H1 (cell line): ENCODE measurements around the gene NCOA5. TPM values are rescaled to one million over a fixed set of nuclear protein-coding genes. Genes with fewer than 3 reads are reported as not detected.

Experiments used
- ATF2 ChIP-seq: IDR thresholded peaks from 2 replicates; pipeline ENCODE4 v1.6.1; 2012; ENCODE audit warnings: low read length, inconsistent platforms
- BCL11A ChIP-seq, 2 experiments: IDR thresholded peaks; one replicate each; pipeline ENCODE4 v1.6.1; 2011; ENCODE audit warnings: low read depth in 2 of 2, low read length in 2 of 2, mild to moderate bottlenecking in 2 of 2
- CTBP2 ChIP-seq: IDR thresholded peaks from 2 replicates; pipeline ENCODE4 v1.7.0; 2011; ENCODE audit warnings: borderline replicate concordance, mild to moderate bottlenecking, moderate library complexity, mixed read lengths, low read length; ENCODE audit not compliant: insufficient read depth, insufficient read length
- EZH2 ChIP-seq: fragments of 200-600 bp; sonication (generic); IDR thresholded peaks from 2 replicates; pipeline ENCODE4 v1.7.1; 2012; ENCODE audit warnings: low read depth, mild to moderate bottlenecking, moderate library complexity, low read length, inconsistent platforms; ENCODE audit not compliant: severe bottlenecking
- KDM1A ChIP-seq: fragments of 200-600, 300-600 bp; sonication (generic); IDR thresholded peaks from 2 replicates; pipeline ENCODE4 v1.7.1; 2016; ENCODE audit warnings: mild to moderate bottlenecking, low read length, borderline replicate concordance
- NANOG ChIP-seq: IDR thresholded peaks from 2 replicates; pipeline ENCODE4 v1.6.1; 2011; ENCODE audit warnings: low read length, low read depth, mild to moderate bottlenecking, inconsistent platforms; ENCODE audit not compliant: insufficient read depth, poor library complexity, severe bottlenecking
- SP2 ChIP-seq: IDR thresholded peaks from 2 replicates; pipeline ENCODE4 v1.6.1; 2012; ENCODE audit warnings: mild to moderate bottlenecking, low read length, inconsistent platforms
- polyA plus RNA-seq, 7 experiments: library from polyadenylated mRNA; depleted of rRNA in 3 of 7; stranded (reverse) in 5 of 7; unstranded in 2 of 7; fragments of >200 nt in 5 of 7; fragments of 200-250 nt in 2 of 7; gene quantifications; 1 replicate in 5 of 7; 2 replicates in 1 of 7; 4 replicates in 1 of 7; pipeline versions ENCODE4 v1.2.1 to v1.2.3, GENCODE V29; 2011 to 2013; ENCODE audit warnings: missing spikeins in 2 of 7, mixed read lengths in 2 of 7
- total RNA-seq: library from RNA; stranded (reverse); fragmentation: NEBNext Ultra II Directional; extraction: Animal tissue kit (Norgen Biotek cat#: 25700); gene quantifications from 2 replicates; pipeline ENCODE4 v1.2.1, GENCODE V29; 2021

NCOA5 gene
- total and polyA plus RNA-seq, 2 of the 8 experiments (the other 6 are each of a cell fraction or from before 2014, with no cell fraction given) = 20.4 to 29.0 TPM

DNA sequence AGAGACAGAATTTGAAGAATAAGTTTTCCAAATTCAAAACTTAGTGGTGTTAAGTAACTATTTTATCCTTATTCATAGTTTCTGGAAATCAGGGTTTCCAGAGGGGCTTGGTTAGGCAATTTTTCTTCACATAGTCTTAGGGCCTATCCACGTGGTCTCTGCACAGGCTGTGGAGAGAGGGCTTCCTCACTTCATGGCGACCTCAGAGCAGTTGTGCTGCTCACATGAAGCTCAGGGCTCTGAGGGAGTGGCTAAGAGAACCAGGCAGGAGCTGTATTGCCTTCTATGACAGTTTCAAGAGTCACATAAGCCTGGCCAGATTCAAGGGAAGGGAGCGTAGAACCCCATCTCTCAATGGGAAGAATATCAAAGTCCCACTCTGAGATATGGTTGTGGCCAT is 14.5 kb upstream of the NCOA5 start (continued):
- TF ChIP-seq ATF2 = no peak
- TF ChIP-seq SP2 = no peak
- TF ChIP-seq CTBP2 = no peak
- TF ChIP-seq NANOG = no peak
- TF ChIP-seq KDM1A = no peak
- TF ChIP-seq BCL11A (IDR thresholded peaks at IDR 0.05; ENCODE audit: low read depth in 2 of 2, low read length in 2 of 2) = no peak
- TF ChIP-seq EZH2 = no peak
- TF ChIP-seq, all 59 proteins: peak for 0
